Body of pancreas (tissue), 4 donors: ENCODE results near the gene INPP5D. TPM values are rescaled to one million over a fixed set of nuclear protein-coding genes. Genes with fewer than 3 reads are reported as not detected.
"Not testable (repeated sequence)": the region's sequence is repeated elsewhere in the genome, so short reads cannot be mapped to it uniquely, and the experiment has no call there.

Experiments
- ATAC-seq: fragments of 150-250 bp; one replicate; pipeline ENCODE4 v1.9.1; 2016
- DNase-seq, 4 donors: peaks; one replicate each; pipeline ENCODE4 v3.0.0-alpha.2; 2019
- H3K27ac ChIP-seq, 4 donors: fragments of 200-600 bp; sonication (generic); 1 replicate in 3 of 4; 2 replicates in 1 of 4; pipeline versions ENCODE4 v1.5.1 to v1.6.1; 2016 to 2019; ENCODE audit warnings: mild to moderate bottlenecking in 1 of 4, mixed read lengths in 1 of 4, moderate library complexity in 1 of 4
- H3K27me3 ChIP-seq, 2 donors: fragments of 200-600 bp; sonication (generic); one replicate each; pipeline ENCODE4 v1.6.0; 2016; ENCODE audit warnings: mild to moderate bottlenecking in 1 of 2
- H3K36me3 ChIP-seq, 2 donors: fragments of 200-600 bp; sonication (generic); replicated peaks in 1 of 2; 2 replicates each; pipeline ENCODE4 v1.5.1; 2016; ENCODE audit warnings: low read depth in 2 of 2; ENCODE audit not compliant: insufficient read depth in 1 of 2
- H3K4me1 ChIP-seq: fragments of 200-600 bp; sonication (generic); one replicate; pipeline ENCODE4 v1.6.0; 2016
- H3K4me3 ChIP-seq, 2 donors: fragments of 200-600 bp; sonication (generic); 1 replicate in 1 of 2; 2 replicates in 1 of 2; pipeline ENCODE4 v1.5.1; 2016 to 2019
- H3K9me3 ChIP-seq, 3 donors: fragments of 200-600 bp; sonication (generic); 1 replicate in 2 of 3; 2 replicates in 1 of 3; pipeline ENCODE4 v1.5.1; 2016
- POLR2A ChIP-seq, 3 donors: fragments of 450-650 bp; IDR thresholded peaks; one replicate each; pipeline ENCODE4 v1.6.1; 2016; ENCODE audit warnings: antibody characterized with exemption in 3 of 3, mild to moderate bottlenecking in 2 of 3
- WGBS, 2 donors: methylation state at CpG; one replicate each; pipeline ENCODE4 v1.1.5; 2017; 5-methylcytosine and 5-hydroxymethylcytosine counted together
- intact Hi-C: fragments of 100-400 bp; cut with DNase I; formaldehyde crosslinking; loops from one replicate; pipeline ENCODE4 v1.15.1; 2023
- total RNA-seq, 2 donors: library from RNA; depleted of rRNA; stranded (reverse); fragments of >200 nt; gene quantifications; one replicate each; pipeline ENCODE4 v1.1.0, GENCODE V29; 2016
- TF ChIP-seq, protein P1 (sequence below), 7 experiments: fragments of 450-650 bp in 4 of 7; fragments of 200-600 bp in 3 of 7; sonication (generic) in 3 of 7; IDR thresholded peaks; one replicate each; pipeline ENCODE4 v1.5.1; 2016 to 2019; ENCODE audit warnings: antibody characterized with exemption in 7 of 7

Gene INPP5D
- total RNA-seq, 2 donors from 2014 or later, result 0.99 to 8.8 TPM

GRCh38 chr2:233152541-233152940 lies 92.4 kb downstream of the INPP5D start:
- no peak for TF ChIP-seq POLR2A (IDR thresholded peaks at IDR 0.05)
- TF ChIP-seq, protein P1, sequence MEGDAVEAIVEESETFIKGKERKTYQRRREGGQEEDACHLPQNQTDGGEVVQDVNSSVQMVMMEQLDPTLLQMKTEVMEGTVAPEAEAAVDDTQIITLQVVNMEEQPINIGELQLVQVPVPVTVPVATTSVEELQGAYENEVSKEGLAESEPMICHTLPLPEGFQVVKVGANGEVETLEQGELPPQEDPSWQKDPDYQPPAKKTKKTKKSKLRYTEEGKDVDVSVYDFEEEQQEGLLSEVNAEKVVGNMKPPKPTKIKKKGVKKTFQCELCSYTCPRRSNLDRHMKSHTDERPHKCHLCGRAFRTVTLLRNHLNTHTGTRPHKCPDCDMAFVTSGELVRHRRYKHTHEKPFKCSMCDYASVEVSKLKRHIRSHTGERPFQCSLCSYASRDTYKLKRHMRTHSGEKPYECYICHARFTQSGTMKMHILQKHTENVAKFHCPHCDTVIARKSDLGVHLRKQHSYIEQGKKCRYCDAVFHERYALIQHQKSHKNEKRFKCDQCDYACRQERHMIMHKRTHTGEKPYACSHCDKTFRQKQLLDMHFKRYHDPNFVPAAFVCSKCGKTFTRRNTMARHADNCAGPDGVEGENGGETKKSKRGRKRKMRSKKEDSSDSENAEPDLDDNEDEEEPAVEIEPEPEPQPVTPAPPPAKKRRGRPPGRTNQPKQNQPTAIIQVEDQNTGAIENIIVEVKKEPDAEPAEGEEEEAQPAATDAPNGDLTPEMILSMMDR (IDR thresholded peaks at IDR 0.05), result no peak

GRCh38 chr2:233153146-233153798 lies 93.1 kb downstream of the INPP5D start:
- TF ChIP-seq, protein P1 (IDR thresholded peaks at IDR 0.05), result no peak
- TF ChIP-seq POLR2A (IDR thresholded peaks at IDR 0.05), result no peak
- 76% methylated on average over 9 of the region's 9 CpGs for WGBS, 2 donors
- Histone ChIP-seq H3K4me1 (no peaks in the 10 kb centered on the region), H3K9me3 (no peaks in the 10 kb centered on the region), H3K4me3 (no peak overlapping the region), H3K36me3 (no peaks in the 10 kb centered on the region), H3K27ac (no peak overlapping the region), H3K27me3 (no peaks in the 10 kb centered on the region)
- intact Hi-C loops, result no loop called here
- ATAC-seq, result no peak
- DNase-seq, result no peak

More at GRCh38 chr2:233152541-233152940, 92.4 kb downstream of the INPP5D start:
- Histone ChIP-seq H3K4me3 (no peak overlapping the region), H3K27me3 (no peaks in the 10 kb centered on the region), H3K36me3 (no peaks in the 10 kb centered on the region), H3K9me3 (no peaks in the 10 kb centered on the region), H3K27ac (no peak overlapping the region), H3K4me1 (no peaks in the 10 kb centered on the region)
- 28 to 35% methylated on average over 5 of the region's 5 CpGs for WGBS, 2 donors
- intact Hi-C loops, result no loop called here
- no peak for ATAC-seq
- peak in 3 of 4 donors; percentile 33 to 61 (median 39) for DNase-seq

DNA sequence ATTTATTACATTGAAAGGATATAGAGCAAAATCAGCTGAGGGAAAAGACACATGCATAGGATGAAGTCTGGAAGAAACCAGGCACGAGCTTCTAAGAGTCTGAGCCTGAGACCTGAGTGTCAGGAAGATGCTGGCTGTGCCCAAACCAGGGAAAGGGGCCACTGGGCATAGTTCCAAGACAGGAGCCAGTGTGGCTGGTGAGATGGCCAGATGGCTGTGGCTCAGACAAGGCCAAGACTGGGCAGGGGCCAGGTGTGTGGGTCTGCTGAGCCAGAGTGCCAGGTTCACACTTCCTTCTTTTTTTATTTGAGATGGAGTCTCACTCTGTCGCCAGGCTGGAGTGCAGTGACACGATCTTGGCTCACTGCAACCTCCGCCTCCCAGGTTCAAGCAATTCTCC lies 95.9 kb downstream of the INPP5D start:
- intact Hi-C loops, result no loop called here
- TF ChIP-seq, protein P1 (IDR thresholded peaks at IDR 0.05), result no peak
- TF ChIP-seq POLR2A (IDR thresholded peaks at IDR 0.05), result no peak
- Histone ChIP-seq H3K27ac (no peak overlapping the region), H3K9me3 (no peaks in the 10 kb centered on the region), H3K4me1 (no peaks in the 10 kb centered on the region), H3K27me3 (no peaks in the 10 kb centered on the region), H3K4me3 (no peak overlapping the region), H3K36me3 (no peaks in the 10 kb centered on the region)
- WGBS, 2 donors, result 77 to 96% methylated on average over 4 of the region's 4 CpGs
- DNase-seq, result peak in 1 of 4 donors; percentile 8
- no peak for ATAC-seq

- H3K4me1 ChIP-seq, intact Hi-C loops: not testable (repeated sequence)
- 77 to 96% methylated on average over 5 of the region's 5 CpGs for WGBS, 2 donors
Measured at GRCh38 chr2:233156461-233156860, 96.3 kb downstream of the INPP5D start.

GRCh38 chr2:233161730-233162129 lies 101.6 kb downstream of the INPP5D start:
- H3K9me3 ChIP-seq, result no peaks in the 10 kb centered on the region
- no peak for ATAC-seq
- intact Hi-C loops, result no loop called here
- no peaks in the 10 kb centered on the region for H3K36me3 ChIP-seq
- H3K4me1 ChIP-seq, result no peaks in the 10 kb centered on the region
- TF ChIP-seq POLR2A (IDR thresholded peaks at IDR 0.05), result no peak
- TF ChIP-seq, protein P1 (IDR thresholded peaks at IDR 0.05), result no peak
- H3K27ac ChIP-seq, result no peak overlapping the region
- DNase-seq, result no peak
- 83 to 87% methylated on average over 10 to 11 of the region's 11 CpGs for WGBS, 2 donors
- no peak overlapping the region for H3K4me3 ChIP-seq
- no peaks in the 10 kb centered on the region for H3K27me3 ChIP-seq

More at GRCh38 chr2:233156461-233156860, 96.3 kb downstream of the INPP5D start:
- DNase-seq, H3K9me3 ChIP-seq, H3K27ac ChIP-seq, H3K4me3 ChIP-seq, ATAC-seq, H3K36me3 ChIP-seq, H3K27me3 ChIP-seq: not testable (repeated sequence)
